ENCODE measurements around the gene WDR26.

- no peak for TF ChIP-seq EZH2 (IDR thresholded peaks at IDR 0.05; ENCODE audit: insufficient read depth, low read length)
- TF ChIP-seq CTCF (IDR thresholded peaks at IDR 0.05; ENCODE audit: insufficient read depth, low read depth, low read length): no peak
These were observed 1.4 kb upstream of the WDR26 start for GRCh38 chr1:224435999-224436398.
